Kidney capillary endothelial cell (primary cell): ENCODE measurements around the gene TUBB1.

Experiments
- DNase-seq: peaks from one replicate; pipeline ENCODE4 v3.0.0-alpha.2; 2018; ENCODE audit warnings: low spot score

The TUBB1 gene

GRCh38 chr20:59042796-59043631 is 23.8 kb downstream of the TUBB1 start:
- DNase-seq: peak; percentile 94

GRCh38 chr20:59043698-59044097 is 24.5 kb downstream of the TUBB1 start:
- no peak for DNase-seq

GRCh38 chr20:59044295-59044694 is 25.1 kb downstream of the TUBB1 start:
- DNase-seq: no peak

DNA sequence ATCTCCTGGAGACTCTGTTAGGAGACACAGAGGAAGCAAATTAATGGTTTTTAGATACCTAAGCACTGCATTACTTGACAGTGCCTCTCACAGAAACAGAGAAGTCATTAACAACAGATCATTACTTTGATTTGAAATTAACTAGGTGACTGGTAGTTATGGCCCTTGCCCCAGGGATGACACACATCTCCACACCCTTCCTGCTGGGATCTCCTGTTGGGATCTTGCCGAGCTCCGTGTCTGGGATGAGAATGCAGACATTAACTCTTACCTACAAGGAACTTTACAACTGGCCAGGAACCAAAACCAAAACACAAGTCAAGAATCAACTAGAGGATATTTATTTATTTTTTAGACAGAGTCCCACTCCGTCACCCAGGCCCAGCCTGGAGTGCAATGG is 25.6 kb downstream of the TUBB1 start:
- DNase-seq: no peak

DNA sequence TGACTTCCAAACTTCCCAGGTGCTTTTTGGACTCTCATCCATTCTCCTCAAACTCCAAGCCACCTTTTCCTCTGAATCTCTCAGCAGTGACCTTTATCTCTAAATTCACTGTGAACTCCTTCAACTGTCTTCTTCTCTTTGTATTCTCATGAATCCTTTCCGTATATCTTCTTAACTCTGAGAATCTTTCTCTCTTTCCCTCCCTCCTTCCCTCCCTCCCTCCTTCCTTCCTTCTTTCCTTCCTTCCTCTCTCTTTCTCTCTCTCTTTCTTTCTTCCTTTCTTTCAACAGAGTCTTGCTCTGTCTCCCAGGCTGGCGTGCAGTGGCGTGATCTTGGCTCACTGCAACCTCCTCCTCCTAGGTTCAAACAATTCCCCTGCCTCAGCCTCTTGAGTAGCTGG is 27.6 kb downstream of the TUBB1 start:
- DNase-seq: no peak

DNA sequence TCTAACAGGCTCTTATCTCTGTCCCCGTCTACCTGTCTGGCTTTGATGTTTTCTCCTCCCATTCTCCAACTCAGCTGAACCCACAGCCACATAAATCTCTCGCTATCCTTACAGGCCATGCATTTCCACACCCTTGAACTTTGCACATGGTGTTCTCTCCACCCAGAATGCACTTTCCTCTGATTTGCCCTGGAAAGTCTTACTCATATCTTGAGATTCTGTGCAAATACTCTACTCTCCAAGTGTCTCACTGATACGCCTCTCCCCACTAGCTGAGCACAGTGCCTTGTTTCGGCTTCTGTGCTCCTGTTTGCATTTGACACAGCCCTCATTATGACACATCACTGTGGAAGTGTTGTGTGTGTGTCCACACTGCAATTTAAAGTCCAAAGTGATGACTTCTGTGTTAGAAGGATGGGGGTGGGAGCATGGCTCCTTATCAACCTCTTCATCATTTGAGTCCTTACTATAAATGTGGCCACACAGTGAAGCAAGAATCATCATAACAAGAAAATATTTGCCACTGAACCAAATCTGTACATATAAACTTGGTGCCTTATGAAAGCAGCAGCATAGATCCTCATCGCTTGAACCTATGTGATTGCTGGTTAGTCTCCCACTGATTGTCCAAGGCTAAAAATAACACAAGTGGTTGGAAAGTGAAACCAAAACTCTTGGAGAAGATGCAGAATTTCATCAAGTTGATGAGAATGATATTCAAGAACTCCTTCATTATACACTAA is 28.9 kb downstream of the TUBB1 start:
- DNase-seq: no peak

GRCh38 chr20:59048681-59049030 is 29.4 kb downstream of the TUBB1 start:
- DNase-seq: no peak

- no peak for DNase-seq
Measured at GRCh38 chr20:59050437-59050836, 31.2 kb downstream of the TUBB1 start.

DNA sequence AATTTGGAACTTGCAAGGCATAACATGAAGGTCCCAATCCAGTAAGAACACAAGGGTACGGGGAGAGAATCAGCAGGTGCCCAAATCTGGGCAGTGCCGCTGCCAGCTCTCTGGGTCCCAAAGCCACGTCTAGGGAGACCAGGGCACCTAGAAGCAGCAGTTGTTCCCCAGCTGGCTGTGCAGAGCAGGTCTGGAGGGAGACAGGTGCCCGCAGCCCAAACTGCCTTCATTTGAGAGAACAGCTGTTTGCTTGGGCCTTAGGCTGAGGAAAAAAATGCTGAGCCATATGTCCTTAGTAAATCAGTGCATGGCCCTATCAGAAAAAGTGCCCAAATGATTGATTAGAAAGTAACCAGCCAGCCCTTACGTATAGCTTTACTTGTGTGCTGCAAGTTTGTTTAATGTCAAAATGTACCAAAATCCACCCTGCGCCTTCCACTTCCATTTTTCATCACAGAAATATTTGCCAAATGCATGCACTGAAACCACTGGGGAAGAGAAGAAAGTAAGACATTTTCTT is 32.5 kb downstream of the TUBB1 start:
- DNase-seq: no peak

DNA sequence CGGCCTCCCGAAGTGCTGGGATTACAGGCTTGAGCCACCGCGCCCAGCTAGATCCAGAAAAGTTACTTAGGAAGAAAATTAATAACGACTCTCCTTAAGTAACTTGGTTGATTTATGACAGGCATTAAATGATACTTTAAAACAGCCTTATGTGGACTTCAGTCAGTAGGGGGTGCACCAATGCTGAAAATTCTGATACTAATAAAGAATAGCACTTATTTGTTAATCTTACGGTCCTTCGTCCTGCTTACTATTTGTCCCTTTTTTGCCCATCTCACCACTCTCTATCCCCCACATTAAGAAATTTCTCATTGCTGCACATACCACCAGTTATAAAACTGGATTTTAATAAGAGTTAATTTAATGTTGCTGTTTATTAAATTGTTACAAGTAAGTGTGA is 36.1 kb downstream of the TUBB1 start:
- peak; percentile 21 for DNase-seq

DNA sequence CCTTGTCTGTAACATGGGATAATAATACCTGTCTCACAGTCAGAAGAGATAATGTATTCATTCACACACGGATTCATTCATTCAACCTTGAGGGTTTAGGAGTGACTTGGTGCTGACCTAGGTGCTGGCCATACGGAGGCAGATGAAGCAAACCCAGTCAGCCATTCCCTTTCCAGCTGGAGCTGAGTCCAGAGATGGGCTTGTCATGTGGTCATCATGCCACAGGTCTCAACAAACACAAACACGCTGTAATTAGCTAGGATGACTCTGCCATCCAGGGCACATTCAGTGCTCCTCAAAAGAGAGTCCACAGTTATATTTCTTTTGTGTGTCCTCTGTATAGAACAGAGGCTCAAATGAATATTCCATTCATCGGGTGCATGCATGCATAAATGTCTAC is 42.9 kb downstream of the TUBB1 start:
- no peak for DNase-seq

GRCh38 chr20:59063358-59064213 is 44.4 kb downstream of the TUBB1 start:
- DNase-seq: peak; percentile 67

GRCh38 chr20:59064214-59064722 is 45.0 kb downstream of the TUBB1 start:
- DNase-seq: no peak

DNA sequence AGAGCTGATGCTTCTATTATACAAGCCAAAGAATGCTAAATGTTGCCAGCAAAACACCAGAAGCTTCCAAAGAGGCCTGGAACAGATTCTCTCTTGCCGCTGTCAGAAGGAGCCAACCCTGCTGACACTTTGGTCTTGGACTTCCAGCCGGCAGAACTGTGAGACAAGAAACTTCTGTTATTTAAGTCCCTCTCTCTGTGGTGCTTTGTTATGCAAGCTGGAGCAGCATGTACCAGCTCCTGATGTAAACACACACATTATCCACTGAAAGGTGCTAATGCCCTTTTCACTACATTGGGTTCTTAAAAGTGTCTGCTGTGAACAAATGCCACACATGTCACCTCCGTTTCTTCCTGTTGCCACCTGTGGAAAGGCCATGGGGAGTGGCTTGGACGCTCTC is 49.3 kb downstream of the TUBB1 start:
- DNase-seq: no peak

DNA sequence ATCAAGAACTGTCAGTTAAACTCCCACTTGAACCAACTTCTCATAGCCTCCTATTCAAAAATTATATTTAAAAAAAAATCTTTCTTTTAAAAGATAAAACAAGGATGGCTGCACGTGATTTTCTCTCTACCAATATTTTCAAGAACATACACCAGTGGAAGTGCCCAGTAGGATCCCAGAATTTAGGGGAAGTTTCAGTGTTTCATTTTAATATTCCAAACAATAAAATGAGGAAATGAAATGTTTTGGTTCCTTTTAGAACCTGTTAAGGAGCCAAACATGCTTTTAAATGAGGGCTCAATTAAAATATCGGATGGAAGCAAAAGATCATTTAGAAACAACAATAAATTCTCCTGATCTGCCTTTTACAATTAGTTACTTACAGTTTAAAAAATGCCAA is 49.8 kb downstream of the TUBB1 start:
- no peak for DNase-seq

- no peak for DNase-seq
Measured at GRCh38 chr20:59071216-59071615, 52.0 kb downstream of the TUBB1 start.

DNA sequence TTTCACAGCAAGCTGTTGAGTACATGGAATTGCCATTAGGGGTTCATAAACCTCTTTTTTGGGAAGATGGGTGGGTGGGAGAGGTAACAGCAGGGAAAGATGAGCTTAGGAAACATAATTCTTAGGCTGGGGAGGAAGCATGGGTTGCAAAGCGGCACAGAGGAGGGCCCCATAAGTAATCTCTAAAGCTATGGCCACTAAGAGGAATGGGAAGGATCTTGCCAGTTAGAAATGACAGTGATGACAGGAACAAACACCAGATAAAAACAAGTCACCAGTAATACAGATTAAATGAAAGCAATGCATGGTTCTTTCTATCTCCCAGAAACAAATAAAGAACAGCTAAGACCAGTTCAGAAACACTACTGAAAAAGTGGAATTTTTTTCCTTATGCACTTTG is 54.4 kb downstream of the TUBB1 start:
- no peak for DNase-seq

- DNase-seq: peak; percentile 10
Measured at GRCh38 chr20:59074456-59074855, 55.2 kb downstream of the TUBB1 start.

- DNase-seq: no peak
Measured at GRCh38 chr20:59075934-59076508, 56.8 kb downstream of the TUBB1 start.
